ENCODE measurements around the gene STK11IP. TPM values are rescaled to one million over a fixed set of nuclear protein-coding genes. Genes with fewer than 3 reads are reported as not detected.

Gene STK11IP
- total RNA-seq, 1 donor from 2014 or later, result 25.7 TPM

DNA sequence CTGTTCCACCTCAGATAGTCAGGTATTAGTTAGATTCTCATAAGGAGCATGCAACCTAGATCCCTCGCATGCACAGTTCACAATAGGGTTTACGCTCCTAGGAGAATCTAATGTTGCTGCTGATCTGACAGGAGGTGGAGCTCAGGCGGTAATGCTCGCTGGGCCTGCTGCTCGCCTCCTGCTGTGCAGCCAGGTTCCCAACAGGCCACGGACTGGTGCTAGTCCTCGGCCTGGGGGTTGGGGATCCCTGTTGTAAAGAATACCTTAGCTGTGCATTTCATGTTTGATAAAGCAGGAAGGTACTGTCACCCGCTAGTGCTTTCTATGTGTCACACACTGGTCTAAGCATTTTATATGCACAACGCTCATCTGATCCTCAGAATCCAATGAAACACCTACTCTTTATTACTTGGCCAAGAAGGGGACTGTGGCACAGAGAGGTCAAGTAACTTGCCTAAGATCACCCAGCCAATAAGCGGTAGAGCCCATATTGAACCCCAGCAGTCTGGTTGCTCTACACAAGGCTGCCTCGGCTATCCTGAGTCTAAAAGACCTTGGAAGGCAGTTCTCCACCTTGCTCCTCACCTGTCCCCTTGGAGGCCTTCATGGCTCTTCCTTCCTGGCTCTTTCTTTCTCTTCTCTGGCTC, 65.6 kb downstream of the STK11IP start:
- no peak overlapping the region for H3K27ac ChIP-seq
- DNase-seq (no peak), ATAC-seq (no peak)
- H3K36me3 ChIP-seq, result no peaks in the 10 kb centered on the region
- TF ChIP-seq, protein P1, sequence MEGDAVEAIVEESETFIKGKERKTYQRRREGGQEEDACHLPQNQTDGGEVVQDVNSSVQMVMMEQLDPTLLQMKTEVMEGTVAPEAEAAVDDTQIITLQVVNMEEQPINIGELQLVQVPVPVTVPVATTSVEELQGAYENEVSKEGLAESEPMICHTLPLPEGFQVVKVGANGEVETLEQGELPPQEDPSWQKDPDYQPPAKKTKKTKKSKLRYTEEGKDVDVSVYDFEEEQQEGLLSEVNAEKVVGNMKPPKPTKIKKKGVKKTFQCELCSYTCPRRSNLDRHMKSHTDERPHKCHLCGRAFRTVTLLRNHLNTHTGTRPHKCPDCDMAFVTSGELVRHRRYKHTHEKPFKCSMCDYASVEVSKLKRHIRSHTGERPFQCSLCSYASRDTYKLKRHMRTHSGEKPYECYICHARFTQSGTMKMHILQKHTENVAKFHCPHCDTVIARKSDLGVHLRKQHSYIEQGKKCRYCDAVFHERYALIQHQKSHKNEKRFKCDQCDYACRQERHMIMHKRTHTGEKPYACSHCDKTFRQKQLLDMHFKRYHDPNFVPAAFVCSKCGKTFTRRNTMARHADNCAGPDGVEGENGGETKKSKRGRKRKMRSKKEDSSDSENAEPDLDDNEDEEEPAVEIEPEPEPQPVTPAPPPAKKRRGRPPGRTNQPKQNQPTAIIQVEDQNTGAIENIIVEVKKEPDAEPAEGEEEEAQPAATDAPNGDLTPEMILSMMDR (IDR thresholded peaks at IDR 0.05), result no peak
- H3K27me3 ChIP-seq, result no peaks in the 10 kb centered on the region
- H3K4me1 ChIP-seq, result no peaks in the 10 kb centered on the region
- intact Hi-C loops (cut with DNase I), result no loop called here
- H3K9me3 ChIP-seq, result no peaks in the 10 kb centered on the region
- no peak overlapping the region for H3K4me3 ChIP-seq

DNA sequence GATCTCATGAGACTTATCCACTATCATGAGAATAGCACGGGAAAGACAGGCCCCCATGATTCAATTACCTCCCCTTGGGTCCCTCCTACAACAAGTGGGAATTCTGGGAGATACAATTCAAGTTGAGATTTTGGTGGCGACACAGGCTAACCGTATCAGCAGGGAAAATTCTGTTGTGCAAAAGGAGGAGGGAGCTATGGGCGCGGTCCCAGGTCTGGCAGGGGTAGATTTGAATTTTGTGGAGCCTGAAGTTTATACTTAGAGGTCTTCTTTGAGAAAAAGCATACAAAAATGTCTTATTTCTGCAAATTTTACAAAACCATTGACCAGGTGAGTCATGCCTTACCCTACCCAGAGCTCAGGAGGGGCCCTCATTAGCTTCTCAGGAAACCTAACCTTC, 66.4 kb downstream of the STK11IP start:
- Histone ChIP-seq H3K36me3 (no peaks in the 10 kb centered on the region), H3K27ac (no peak overlapping the region), H3K4me1 (no peaks in the 10 kb centered on the region), H3K9me3 (no peaks in the 10 kb centered on the region), H3K4me3 (no peak overlapping the region), H3K27me3 (no peaks in the 10 kb centered on the region)
- ATAC-seq, result no peak
- DNase-seq, result no peak
- intact Hi-C loops (cut with DNase I), result no loop called here
- TF ChIP-seq, protein P1 (IDR thresholded peaks at IDR 0.05), result no peak

DNA sequence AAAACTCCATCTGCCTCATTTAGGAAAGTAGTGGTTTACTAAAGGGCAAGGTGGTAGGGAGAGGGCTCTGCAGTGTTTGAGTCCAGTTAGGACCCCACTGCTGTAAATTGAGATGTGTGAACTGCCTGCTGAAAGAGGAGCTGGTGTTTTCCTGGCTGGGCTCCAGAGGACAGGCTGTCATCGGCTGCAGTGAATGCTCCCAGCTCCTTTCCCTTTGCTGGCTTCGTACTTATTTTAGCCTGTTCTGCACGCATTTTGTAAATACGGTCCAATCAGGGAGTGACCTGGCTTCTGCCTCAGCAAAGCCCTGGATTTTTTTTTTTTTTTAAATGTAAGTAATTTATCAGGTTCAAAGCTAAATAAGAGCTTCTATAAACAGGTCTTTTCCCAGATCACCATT, 67.3 kb downstream of the STK11IP start:
- intact Hi-C loops (cut with DNase I), result no loop called here
- TF ChIP-seq, protein P1 (IDR thresholded peaks at IDR 0.05), result no peak
- no peak overlapping the region for H3K27ac ChIP-seq
- ATAC-seq, result no peak
- no peaks in the 10 kb centered on the region for H3K27me3 ChIP-seq
- H3K36me3 ChIP-seq, result no peaks in the 10 kb centered on the region
- H3K4me1 ChIP-seq, result no peaks in the 10 kb centered on the region
- DNase-seq, result no peak
- H3K9me3 ChIP-seq, result no peaks in the 10 kb centered on the region
- H3K4me3 ChIP-seq, result no peak overlapping the region

DNA sequence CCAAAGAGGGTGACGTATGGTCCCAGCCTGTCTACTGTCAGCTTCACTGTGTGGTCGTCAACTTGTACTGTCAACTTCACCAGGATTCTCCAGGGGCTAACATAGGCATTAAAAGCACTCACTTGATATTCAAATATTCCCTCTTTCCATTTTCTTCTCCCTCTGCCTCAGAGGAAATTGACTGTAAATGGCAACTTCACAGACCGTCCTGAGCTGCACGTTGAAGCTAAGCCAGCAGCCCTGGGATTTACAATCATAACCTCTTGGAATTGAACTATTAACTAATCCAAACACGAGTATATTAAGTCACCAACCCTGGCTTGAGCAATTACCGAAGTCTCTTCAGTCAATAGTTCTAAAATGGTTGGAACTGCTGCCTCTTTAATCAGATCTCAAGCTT, 68.3 kb downstream of the STK11IP start:
- no peak overlapping the region for H3K4me3 ChIP-seq
- H3K36me3 ChIP-seq, result no peaks in the 10 kb centered on the region
- H3K4me1 ChIP-seq, result no peaks in the 10 kb centered on the region
- ATAC-seq, result no peak
- DNase-seq, result no peak
- no peak overlapping the region for H3K27ac ChIP-seq
- TF ChIP-seq, protein P1 (IDR thresholded peaks at IDR 0.05), result no peak
- intact Hi-C loops (cut with DNase I), result no loop called here
- no peaks in the 10 kb centered on the region for H3K27me3 ChIP-seq
- H3K9me3 ChIP-seq, result no peaks in the 10 kb centered on the region

Small RNAs within 50 kb of the gene (microRNA-seq; reads per million reads assigned to microRNA genes)
- not detected for gene MIR3132 (ENCODE audit: borderline microRNAs expressed)

Other genes starting within 250 kb of the STK11IP start
- 69.9 TPM for gene DNPEP, start 209.9 kb upstream of the STK11IP start, total RNA-seq
- 59.4 TPM for gene DES, start 179.5 kb upstream of the STK11IP start, total RNA-seq
- gene SPEG, start 163.0 kb upstream of the STK11IP start, total RNA-seq, result 5.6 TPM
- gene GMPPA, start 99.0 kb upstream of the STK11IP start, total RNA-seq, result 25.3 TPM
- gene ASIC4, start 83.4 kb upstream of the STK11IP start, total RNA-seq, result 0.55 TPM
- gene CHPF, start 54.0 kb upstream of the STK11IP start, total RNA-seq, result 45.3 TPM
- 2.9 TPM for gene TMEM198, start 53.8 kb upstream of the STK11IP start, total RNA-seq
- gene OBSL1, start 26.3 kb upstream of the STK11IP start, total RNA-seq, result 72.8 TPM
- gene INHA, start 25.5 kb upstream of the STK11IP start, total RNA-seq, result 0.43 TPM
- 2.9 TPM for gene SLC4A3, start 29.8 kb downstream of the STK11IP start, total RNA-seq

All from upper lobe of right lung (tissue), 1 donor.